WTC11 (cell line): ENCODE results near the gene RPL15.

Source experiments
- CTCF ChIP-seq: fragments of 200-600 bp; IDR thresholded peaks from 2 replicates; pipeline ENCODE4 v1.8.0; 2022; ENCODE audit warnings: antibody characterized with exemption
- NR2C2 ChIP-seq: sonication (generic); formaldehyde crosslinking; IDR thresholded peaks from 2 replicates; pipeline ENCODE4 v1.8.0; 2022; ENCODE audit warnings: mild to moderate bottlenecking, missing genetic modification reagents
- PRDM15 ChIP-seq: sonication (generic); formaldehyde crosslinking; IDR thresholded peaks from 2 replicates; pipeline ENCODE4 v1.8.0; 2022; ENCODE audit warnings: missing genetic modification reagents
- PREB ChIP-seq: sonication (generic); formaldehyde crosslinking; IDR thresholded peaks from 2 replicates; pipeline ENCODE4 v1.8.1; 2022; ENCODE audit warnings: mild to moderate bottlenecking, missing genetic modification reagents, moderate library complexity, borderline replicate concordance

- TF ChIP-seq CTCF: no peak
- TF ChIP-seq NR2C2: no peak
- no peak for TF ChIP-seq PREB (CRISPR knock-in tag)
- no peak for TF ChIP-seq PRDM15
These were observed 5.5 kb upstream of the RPL15 start for GRCh38 chr3:23911397-23911796.
